ENCODE data around the gene ARRB2. TPM values are rescaled to one million over a fixed set of nuclear protein-coding genes. Genes with fewer than 3 reads are reported as not detected.

The ARRB2 gene
- total and polyA plus RNA-seq, 2 of the 8 experiments (the other 6 are each of a cell fraction or from before 2014, with no cell fraction given): 72.4 to 101 TPM

GRCh38 chr17:4742629-4743028 lies 32.2 kb downstream of the ARRB2 start:
- Histone ChIP-seq H2BK20ac (ENCODE audit: low read length) (no peak overlapping the region), H3K23ac (ENCODE audit: insufficient read length) (no peak overlapping the region), H2AK5ac (ENCODE audit: low read depth, low read length) (no peak overlapping the region), H3K79me1 (ENCODE audit: low read depth, low read length) (no peaks in the 10 kb centered on the region), H3K27me3 (replicated peaks in 1 of 4; ENCODE audit: control insufficient read depth in 3 of 4, extremely low read depth in 1 of 4, insufficient read depth in 3 of 4, low read length in 3 of 4) (peaks cover 29 to 58% (median 46%) of the 10 kb centered on the region in 4 experiments), H3K56ac (replicated peaks; ENCODE audit: insufficient read length, low read depth, low read length) (no peak overlapping the region), H2BK120ac (replicated peaks; ENCODE audit: low read depth, low read length) (no peak overlapping the region), H3K23me2 (ENCODE audit: low read depth, low read length) (peaks cover 21% of the 10 kb centered on the region; the same call in 1 of the 2 replicates), H2BK12ac (ENCODE audit: low read depth, low read length) (no peak overlapping the region), H3K9ac (replicated peaks in 1 of 4; ENCODE audit: extremely low read depth in 1 of 4, low read depth in 3 of 4, low read length in 3 of 4) (no peak overlapping the region), H3K79me2 (ENCODE audit: control insufficient read depth in 1 of 2, insufficient read depth in 2 of 2, low read length in 2 of 2) (no peaks in the 10 kb centered on the region), H3K27ac (ENCODE audit: low read depth, low read length) (no peak overlapping the region), H4K5ac (ENCODE audit: insufficient read length, low read depth, low read length) (no peak overlapping the region), H3K4me1 (replicated peaks in 1 of 4; ENCODE audit: control insufficient read depth in 3 of 4, insufficient read depth in 4 of 4, low read length in 3 of 4) (peaks cover 0 to 12% (median 7%) of the 10 kb centered on the region in 4 experiments; a peak in 5 of 7 replicates), H3K4me2 (ENCODE audit: insufficient read depth in 1 of 2, low read depth in 2 of 2, low read length in 2 of 2) (no peak overlapping the region), H3K14ac (ENCODE audit: insufficient read length) (no peak overlapping the region), H2BK15ac (ENCODE audit: low read length) (no peak overlapping the region), H4K91ac (replicated peaks; ENCODE audit: insufficient read length, low read length) (no peak overlapping the region), H2BK5ac (ENCODE audit: low read depth, low read length) (no peak overlapping the region), H3K9me3 (ENCODE audit: insufficient read depth in 2 of 2, low read depth in 1 of 2, low read length in 1 of 2) (no peaks in the 10 kb centered on the region; a peak in 1 of 4 replicates), H3K18ac (ENCODE audit: extremely low read depth, low read length) (no peak overlapping the region), H3K36me3 (ENCODE audit: control insufficient read depth in 2 of 4, insufficient read depth in 4 of 4, low read length in 3 of 4) (no peaks in the 10 kb centered on the region; a peak in 1 of 8 replicates), H4K8ac (ENCODE audit: extremely low read depth, insufficient read depth, low read length) (no peak overlapping the region), H2AFZ (ENCODE audit: low read length) (no peak overlapping the region), H4K20me1 (replicated peaks in 1 of 2; ENCODE audit: control insufficient read depth in 1 of 2, insufficient read depth in 2 of 2, low read length in 2 of 2) (no peaks in the 10 kb centered on the region), H3K4me3 (ENCODE audit: extremely low read depth in 1 of 4, insufficient read depth in 2 of 4, low read depth in 3 of 4, low read length in 4 of 4) (no peak overlapping the region), H3K4ac (replicated peaks; ENCODE audit: insufficient read length, low read depth, low read length) (no peak overlapping the region)
- no peak for FAIRE-seq
- POLR2A ChIA-PET (ENCODE audit: partially characterized antibody): no interaction called here
- no peak for TF ChIP-seq ASH2L (IDR thresholded peaks at IDR 0.05; ENCODE audit: low read length)
- no peak for TF ChIP-seq MAX (IDR thresholded peaks at IDR 0.05)
- TF ChIP-seq RBBP5 (IDR thresholded peaks at IDR 0.05; ENCODE audit: borderline replicate concordance, low read depth, low read length): no peak
- TF ChIP-seq USF2 (IDR thresholded peaks at IDR 0.05; ENCODE audit: low read length): no peak
- TF ChIP-seq ZNF274 (IDR thresholded peaks at IDR 0.05; ENCODE audit: borderline replicate concordance, extremely low read depth, low read length): no peak
- no peak for TF ChIP-seq EP300 (IDR thresholded peaks at IDR 0.05; ENCODE audit: borderline replicate concordance in 1 of 2, low read depth in 2 of 2, low read length in 2 of 2)
- no peak for TF ChIP-seq TEAD4 (IDR thresholded peaks at IDR 0.05; ENCODE audit: low read depth, low read length)
- TF ChIP-seq EZH2 (IDR thresholded peaks at IDR 0.05; ENCODE audit: low read depth, low read length, severe bottlenecking): no peak
- TF ChIP-seq CHD2 (IDR thresholded peaks at IDR 0.05; ENCODE audit: low read length): no peak
- no peak for DNase-seq (ENCODE audit: low read depth in 1 of 2, low spot score in 2 of 2)
- 91% methylated on average over 10 of the region's 10 CpGs; no CpG with 5 or more reads in 1 of the 2 experiments for WGBS, 2 experiments (ENCODE audit: extremely low coverage in 1 of 2, insufficient coverage in 1 of 2, insufficient read length in 1 of 2, insufficient replicate concordance in 2 of 2, low coverage in 1 of 2, low lambda C conversion rate in 2 of 2, missing lambda C conversion rate in 1 of 2)
- CTCF ChIA-PET (ENCODE audit: partially characterized antibody): interaction anchor here (0.8 to 1.8 kb wide), 8 partner anchors 10 to 148 kb away, joined by 3 to 5 read pairs (median 3); no protein-coding TSS in a partner anchor

All from H1 (cell line).